NCI-H1417 treated with DMSO at 0.1 percent for 48 hours (cell line): ENCODE data around the gene OR10A6.

Experiments used
- DNase-seq: peaks from one replicate; lab custom pipeline; 2025; lab: John Stamatoyannopoulos, UW

OR10A6 gene

GRCh38 chr11:7909585-7910285, 21.3 kb downstream of the OR10A6 start:
- DNase-seq = no peak

- DNase-seq = no peak
Observed at GRCh38 chr11:7907121-7907520, 23.9 kb downstream of the OR10A6 start.

GRCh38 chr11:7906481-7906880, 24.6 kb downstream of the OR10A6 start:
- DNase-seq = no peak

- DNase-seq = no peak
Observed at GRCh38 chr11:7905961-7906429, 25.1 kb downstream of the OR10A6 start.

- no peak for DNase-seq
Observed at GRCh38 chr11:7905549-7905948, 25.5 kb downstream of the OR10A6 start.

GRCh38 chr11:7904917-7905316, 26.2 kb downstream of the OR10A6 start:
- no peak for DNase-seq

- no peak for DNase-seq
Observed at GRCh38 chr11:7903940-7904339, 27.1 kb downstream of the OR10A6 start.

- DNase-seq = no peak
Observed at GRCh38 chr11:7901319-7901854, 29.7 kb downstream of the OR10A6 start.

GRCh38 chr11:7900686-7901085, 30.4 kb downstream of the OR10A6 start:
- no peak for DNase-seq

GRCh38 chr11:7899418-7899817, 31.6 kb downstream of the OR10A6 start:
- no peak for DNase-seq

- DNase-seq = no peak
Observed at GRCh38 chr11:7898666-7899283, 32.3 kb downstream of the OR10A6 start.

- DNase-seq = no peak
Observed at GRCh38 chr11:7896009-7896785, 34.9 kb downstream of the OR10A6 start.

GRCh38 chr11:7894251-7894650, 36.8 kb downstream of the OR10A6 start:
- no peak for DNase-seq

- no peak for DNase-seq
Observed at GRCh38 chr11:7893796-7894195, 37.3 kb downstream of the OR10A6 start.

- no peak for DNase-seq
Observed at GRCh38 chr11:7892840-7893254, 38.2 kb downstream of the OR10A6 start.

- no peak for DNase-seq
Observed at GRCh38 chr11:7892059-7892699, 38.9 kb downstream of the OR10A6 start.

GRCh38 chr11:7890417-7891172, 40.5 kb downstream of the OR10A6 start:
- no peak for DNase-seq

- DNase-seq = no peak
Observed at GRCh38 chr11:7889985-7890384, 41.1 kb downstream of the OR10A6 start.

GRCh38 chr11:7882860-7883259, 48.2 kb downstream of the OR10A6 start:
- DNase-seq = no peak
